Immature natural killer cell (primary cell): Measurements from ENCODE around the gene BRD3. TPM values are rescaled to one million over a fixed set of nuclear protein-coding genes. Genes with fewer than 3 reads are reported as not detected.
"Not testable (repeated sequence)": the region's sequence is repeated elsewhere in the genome, so short reads cannot be mapped to it uniquely, and the experiment has no call there.

Experiments
- DNase-seq, 3 donors: peaks; one replicate each; pipeline ENCODE4 v3.0.0; 2022; ENCODE audit warnings: mixed read lengths in 1 of 3
- H3K27ac Mint-ChIP-seq, 6 donors: one replicate each; pipeline ENCODE4 v1.8.0; 2020; ENCODE audit warnings: mixed read lengths in 6 of 6, mild to moderate bottlenecking in 5 of 6, inconsistent platforms in 4 of 6, moderate library complexity in 3 of 6
- H3K27me3 Mint-ChIP-seq, 3 donors: one replicate each; pipeline ENCODE4 v1.8.0; 2020 to 2021; ENCODE audit warnings: low read depth in 3 of 3, mild to moderate bottlenecking in 3 of 3, mixed read lengths in 3 of 3, moderate library complexity in 3 of 3, inconsistent platforms in 1 of 3
- H3K36me3 Mint-ChIP-seq, 3 donors: one replicate each; pipeline ENCODE4 v1.8.0; 2020; ENCODE audit warnings: mixed read lengths in 3 of 3, inconsistent platforms in 2 of 3, mild to moderate bottlenecking in 2 of 3
- H3K4me1 Mint-ChIP-seq, 2 donors: one replicate each; pipeline ENCODE4 v1.8.0; 2020; ENCODE audit warnings: inconsistent platforms in 2 of 2, mild to moderate bottlenecking in 2 of 2, mixed read lengths in 2 of 2, moderate library complexity in 1 of 2
- H3K4me3 Mint-ChIP-seq, 5 donors: one replicate each; pipeline ENCODE4 v1.8.0; 2020; ENCODE audit warnings: mild to moderate bottlenecking in 5 of 5, mixed read lengths in 5 of 5, inconsistent platforms in 3 of 5, moderate library complexity in 3 of 5
- H3K9me3 Mint-ChIP-seq, 6 donors: one replicate each; pipeline ENCODE4 v1.8.0; 2020; ENCODE audit warnings: mild to moderate bottlenecking in 6 of 6, mixed read lengths in 6 of 6, inconsistent platforms in 4 of 6, moderate library complexity in 3 of 6
- polyA plus RNA-seq, 3 donors: library from polyadenylated mRNA; unstranded; fragments of 300-500 nt; fragmentation: Illumina TruSeq; gene quantifications; one replicate each; pipeline ENCODE4 v1.2.3, GENCODE V29; 2021

Gene BRD3
- polyA plus RNA-seq, 3 donors from 2014 or later: 24.2 to 43.4 (median 29.0) TPM

DNA sequence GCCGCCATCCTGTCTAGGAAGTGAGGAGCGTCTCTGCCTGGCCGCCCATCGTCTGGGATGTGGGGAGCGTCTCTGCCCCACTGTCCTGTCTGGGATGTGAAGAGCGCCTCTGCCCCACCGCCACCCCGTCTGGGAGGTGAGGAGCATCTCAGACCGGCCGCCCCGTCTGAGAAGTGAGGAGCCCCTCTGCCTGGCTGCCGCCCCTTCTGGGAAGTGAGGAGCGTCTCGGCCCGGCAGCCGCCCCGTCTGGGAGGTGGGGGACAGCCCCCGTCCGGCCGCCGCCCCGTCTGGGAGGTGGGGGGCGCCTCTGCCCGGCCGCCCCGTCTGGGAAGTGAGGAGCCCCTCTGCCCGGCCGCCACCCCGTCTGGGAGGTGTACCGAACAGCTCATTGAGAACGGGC lies 7.9 kb upstream of the BRD3 start:
- not testable (repeated sequence) for H3K4me3 Mint-ChIP-seq, H3K36me3 Mint-ChIP-seq, H3K27ac Mint-ChIP-seq, H3K4me1 Mint-ChIP-seq, DNase-seq
- Mint-ChIP-seq H3K9me3 (peaks cover 0 to 16% (median 7%) of the 10 kb centered on the region in 6 donors), H3K27me3 (peaks cover 4 to 22% (median 5%) of the 10 kb centered on the region in 3 donors)

DNA sequence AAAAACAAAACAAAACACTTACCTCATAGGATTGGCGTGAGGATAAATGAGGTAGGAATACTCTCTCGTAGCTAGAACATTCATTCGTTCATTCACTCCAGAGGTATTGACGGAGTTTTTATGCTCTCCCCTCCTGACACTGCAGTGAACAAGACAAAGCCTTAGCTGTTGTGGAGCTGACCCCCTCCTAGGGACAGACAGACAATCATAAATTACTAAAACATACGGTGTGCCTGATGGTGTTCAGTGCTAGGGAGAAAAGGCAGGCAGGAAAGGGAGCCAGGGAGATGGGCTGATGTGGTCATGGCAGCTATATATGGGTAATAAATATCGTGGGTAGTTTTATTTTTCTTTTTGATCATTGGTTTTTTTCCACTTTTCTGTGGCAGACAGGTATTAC lies 5.7 kb upstream of the BRD3 start:
- H3K4me3 Mint-ChIP-seq: no peak overlapping the region
- no peak overlapping the region for H3K27ac Mint-ChIP-seq
- H3K36me3 Mint-ChIP-seq: peaks cover 0 to 5% (median 4%) of the 10 kb centered on the region in 3 donors
- H3K27me3 Mint-ChIP-seq: peaks cover 4 to 22% (median 8%) of the 10 kb centered on the region in 3 donors
- H3K4me1 Mint-ChIP-seq: peaks cover 7 to 8% of the 10 kb centered on the region in 2 donors
- peaks cover 0 to 12% (median 7%) of the 10 kb centered on the region in 6 donors for H3K9me3 Mint-ChIP-seq
- DNase-seq: no peak

DNA sequence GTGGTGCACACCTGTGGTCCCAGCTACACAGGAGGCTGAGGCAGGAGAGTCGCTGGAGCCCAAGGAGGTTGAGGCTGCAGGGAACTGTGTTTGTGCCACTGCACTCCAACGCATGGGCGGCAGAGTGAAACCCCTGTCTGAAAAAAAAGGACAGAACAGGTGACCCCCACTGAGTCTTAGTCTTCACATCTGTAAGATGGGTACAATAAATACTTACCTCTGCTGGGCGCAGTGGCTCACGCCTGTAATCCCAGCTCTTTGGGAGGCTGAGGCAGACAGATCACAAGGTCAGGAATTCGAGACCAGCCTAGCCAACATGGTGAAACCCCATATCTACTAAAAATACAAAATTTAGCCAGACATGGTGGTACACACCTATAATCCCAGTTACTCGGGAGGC lies 4.9 kb upstream of the BRD3 start:
- DNase-seq, H3K36me3 Mint-ChIP-seq, H3K4me3 Mint-ChIP-seq, H3K27ac Mint-ChIP-seq, H3K4me1 Mint-ChIP-seq: not testable (repeated sequence)
- Mint-ChIP-seq H3K27me3 (peaks cover 4 to 23% (median 7%) of the 10 kb centered on the region in 3 donors), H3K9me3 (peaks cover 0 to 12% (median 7%) of the 10 kb centered on the region in 6 donors)

DNA sequence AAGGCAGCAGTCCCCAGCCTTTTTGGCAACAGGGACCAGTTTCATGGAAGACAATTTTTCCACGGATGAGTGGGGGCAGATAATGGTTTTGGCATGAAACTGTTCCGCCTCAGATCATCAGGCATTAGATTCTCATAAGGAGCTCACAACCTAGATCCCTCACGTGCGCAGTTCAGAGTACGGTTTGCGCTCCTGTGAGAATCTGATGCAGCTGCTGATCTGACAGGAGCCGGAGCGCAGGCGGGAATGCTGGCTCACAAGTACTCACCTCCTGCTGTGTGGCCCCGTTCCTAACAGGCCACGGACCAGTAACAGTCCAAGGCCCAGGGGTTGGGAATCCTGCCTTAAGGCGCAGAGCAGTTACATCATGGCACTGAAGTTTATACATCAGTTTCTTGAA lies 3.3 kb upstream of the BRD3 start:
- DNase-seq: no peak
- Mint-ChIP-seq H3K4me1 (peaks cover 14% of the 10 kb centered on the region in 2 donors), H3K9me3 (peaks cover 0 to 6% (median 2%) of the 10 kb centered on the region in 6 donors), H3K27me3 (peaks cover 3 to 23% (median 7%) of the 10 kb centered on the region in 3 donors), H3K36me3 (peaks cover 0 to 5% (median 0%) of the 10 kb centered on the region in 3 donors), H3K27ac (no peak overlapping the region), H3K4me3 (no peak overlapping the region)

DNA sequence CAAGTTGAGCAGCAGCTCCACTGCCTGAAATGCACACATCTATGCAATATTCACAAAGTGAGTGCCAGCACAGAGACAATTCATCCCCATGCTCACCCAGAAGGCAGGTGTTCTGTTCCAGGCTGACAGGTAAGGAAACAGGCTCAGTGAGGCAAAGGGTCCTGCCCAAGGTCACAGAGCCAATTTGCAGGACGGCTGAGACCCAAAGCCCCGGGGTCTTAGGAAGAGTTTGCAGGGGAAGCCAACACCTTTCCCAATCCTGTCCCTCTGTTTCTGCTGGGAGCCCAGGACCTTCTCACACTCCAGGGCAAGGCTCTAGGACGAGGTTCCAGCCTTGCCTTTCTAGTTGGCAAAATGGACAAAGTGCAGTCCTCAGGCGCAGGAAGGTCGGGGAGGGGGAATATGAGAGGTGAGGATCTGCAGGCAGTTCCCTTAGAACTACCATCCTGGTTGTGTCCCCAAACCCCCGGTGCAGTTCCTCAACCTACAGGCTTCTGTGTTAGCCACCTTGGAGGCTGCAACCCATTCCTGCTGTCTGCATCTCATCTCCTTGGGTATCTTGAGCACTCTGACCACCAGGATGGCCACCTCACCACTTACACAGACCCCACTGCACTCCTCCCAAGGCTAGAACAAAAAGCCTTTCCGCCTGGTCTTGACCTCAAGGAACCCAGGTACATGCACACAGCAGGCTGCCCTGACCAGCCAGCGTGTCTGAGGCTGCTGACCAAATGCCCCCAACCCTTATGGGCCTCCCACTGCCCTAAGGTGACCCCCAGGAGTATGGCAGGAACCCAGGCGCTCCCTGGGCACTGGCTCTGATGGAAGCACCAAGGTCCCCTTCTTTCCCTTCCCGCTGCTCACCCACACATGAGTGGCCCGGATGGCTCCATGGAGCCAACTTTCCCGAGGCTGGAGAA lies 1.9 kb upstream of the BRD3 start:
- Mint-ChIP-seq H3K27ac (peak overlapping the region in 4 of 6 donors; percentile 84 to 94 (median 92)), H3K36me3 (peaks cover 0 to 3% (median 0%) of the 10 kb centered on the region in 3 donors), H3K27me3 (peaks cover 7 to 27% (median 12%) of the 10 kb centered on the region in 3 donors), H3K4me3 (peak overlapping the region; percentile 86 to 91 (median 90)), H3K9me3 (peaks cover 0 to 3% (median under 1%) of the 10 kb centered on the region in 6 donors), H3K4me1 (peaks cover 28% of the 10 kb centered on the region in 2 donors)
- no peak for DNase-seq

DNA sequence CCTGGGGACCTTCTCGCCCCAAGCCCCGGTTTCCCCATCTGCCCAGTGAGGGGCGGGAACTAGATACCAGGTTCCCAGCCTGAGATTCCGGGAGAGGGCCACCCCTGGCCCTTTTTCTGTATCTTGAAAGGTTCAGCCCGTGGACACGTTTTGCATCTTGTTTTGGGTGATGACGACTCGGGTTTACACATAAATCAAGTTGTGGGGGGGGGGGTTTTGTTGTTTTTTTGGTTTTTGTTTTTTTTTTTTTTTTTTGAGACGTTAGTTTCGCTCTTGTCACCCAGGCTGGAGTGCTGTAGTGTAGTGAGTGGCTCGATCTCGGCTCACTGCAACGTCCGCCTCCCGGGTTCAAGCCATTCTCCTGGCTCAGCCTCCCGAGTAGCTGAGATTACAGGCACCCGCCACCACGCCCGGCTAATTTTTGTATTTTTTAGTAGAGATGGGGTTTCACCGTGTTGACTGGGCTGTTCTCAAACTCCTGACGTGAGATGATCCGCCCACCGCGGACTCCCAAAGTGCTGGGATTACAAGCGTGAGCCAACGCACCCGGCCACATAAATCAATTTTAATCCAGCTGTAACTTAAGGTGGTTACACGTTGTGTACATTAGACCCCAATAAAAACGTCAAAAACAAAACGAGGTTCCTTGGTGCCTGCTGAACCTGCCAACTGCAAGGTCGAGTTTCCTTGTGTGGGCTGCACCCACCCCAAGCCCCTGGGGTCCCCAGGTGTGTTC lies 1.1 kb upstream of the BRD3 start:
- Mint-ChIP-seq H3K4me1 (peaks cover 32 to 33% of the 10 kb centered on the region in 2 donors), H3K27ac (peak overlapping the region; percentile 81 to 94 (median 90)), H3K9me3 (peaks cover 0 to 3% (median 0%) of the 10 kb centered on the region in 6 donors), H3K27me3 (peaks cover 7 to 21% (median 12%) of the 10 kb centered on the region in 3 donors), H3K4me3 (peak overlapping the region; percentile 86 to 91 (median 90)), H3K36me3 (no peaks in the 10 kb centered on the region)
- DNase-seq: no peak

DNA sequence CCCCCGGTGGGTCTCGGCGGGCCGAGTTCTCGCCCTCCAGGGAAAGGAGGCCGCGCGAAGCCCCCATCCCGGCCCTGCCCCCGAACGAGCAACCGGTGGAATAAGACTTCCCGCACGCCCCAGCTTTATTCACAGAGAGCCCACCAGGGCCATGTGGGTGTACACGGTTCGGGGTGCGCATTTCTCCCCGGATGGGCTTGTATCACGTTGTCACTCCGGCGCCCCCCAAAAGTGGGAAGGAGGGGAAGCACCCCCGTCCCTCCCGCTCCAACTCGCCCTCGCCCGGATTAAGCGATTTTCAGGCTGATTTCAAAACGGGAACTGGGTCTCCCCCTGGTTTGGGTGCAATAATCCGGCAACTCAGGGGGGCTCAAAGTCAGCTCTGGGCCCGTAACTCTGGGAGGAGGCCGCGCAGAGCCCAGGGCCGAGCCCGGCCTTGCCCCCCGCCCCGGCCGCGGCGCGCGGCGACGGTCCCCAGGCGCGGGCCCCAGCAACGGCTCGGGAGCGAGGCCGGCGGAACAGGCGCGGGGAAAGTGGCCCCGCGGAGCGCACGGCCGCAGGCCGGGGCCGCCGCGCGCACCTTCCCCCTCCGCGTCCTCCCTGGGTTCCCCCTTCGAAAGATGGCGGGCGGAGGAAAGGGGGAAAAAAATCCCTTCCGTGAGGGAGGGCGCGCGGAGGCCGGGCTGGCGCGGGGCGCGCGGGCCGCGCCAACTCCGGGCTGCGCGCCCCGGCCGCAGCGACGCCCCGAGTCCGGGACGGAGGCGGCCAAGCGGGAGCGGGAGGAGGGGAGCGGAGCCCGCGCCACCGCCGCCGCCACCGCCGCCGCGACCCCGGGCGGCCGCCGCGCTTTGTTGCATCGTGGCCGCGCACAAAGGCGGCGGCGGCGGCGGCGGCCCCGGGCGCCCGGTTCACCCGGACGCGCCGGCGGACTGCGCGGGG lies 644 bp downstream of the BRD3 start:
- peak; percentile 39 to 57 (median 48) for DNase-seq
- no peaks in the 10 kb centered on the region for H3K9me3 Mint-ChIP-seq
- peak overlapping the region; percentile 80 to 94 (median 92) for H3K4me3 Mint-ChIP-seq
- peaks cover 7 to 21% (median 15%) of the 10 kb centered on the region in 3 donors for H3K27me3 Mint-ChIP-seq
- H3K4me1 Mint-ChIP-seq: peaks cover 38 to 44% of the 10 kb centered on the region in 2 donors
- H3K27ac Mint-ChIP-seq: peak overlapping the region; percentile 64 to 97 (median 85)
- no peaks in the 10 kb centered on the region for H3K36me3 Mint-ChIP-seq

DNA sequence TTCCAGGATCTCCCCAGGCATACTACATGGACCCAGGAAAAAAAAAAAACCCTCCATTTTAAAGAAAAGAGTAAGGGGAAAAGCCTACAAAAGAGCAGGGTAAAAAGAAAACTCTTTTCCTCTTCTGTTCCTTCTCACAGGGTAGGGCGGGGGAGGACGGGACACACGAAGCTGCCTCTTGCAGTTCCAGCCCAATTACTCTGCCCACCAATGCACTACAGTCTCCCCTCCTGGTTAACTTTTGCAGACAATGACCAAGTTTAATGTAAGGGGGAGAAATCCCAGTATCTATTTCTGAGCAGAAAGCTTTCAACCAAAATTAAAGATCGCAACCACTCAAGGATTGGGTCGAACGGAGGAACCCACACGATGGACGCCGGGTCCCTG lies 1.3 kb downstream of the BRD3 start:
- peaks cover 38 to 45% of the 10 kb centered on the region in 2 donors for H3K4me1 Mint-ChIP-seq
- DNase-seq: no peak
- H3K4me3 Mint-ChIP-seq: peak overlapping the region; percentile 80 to 94 (median 92)
- H3K27me3 Mint-ChIP-seq: peaks cover 7 to 15% (median 15%) of the 10 kb centered on the region in 3 donors
- H3K27ac Mint-ChIP-seq: peak overlapping the region; percentile 85 to 97 (median 94)
- H3K9me3 Mint-ChIP-seq: no peaks in the 10 kb centered on the region
- no peaks in the 10 kb centered on the region for H3K36me3 Mint-ChIP-seq

DNA sequence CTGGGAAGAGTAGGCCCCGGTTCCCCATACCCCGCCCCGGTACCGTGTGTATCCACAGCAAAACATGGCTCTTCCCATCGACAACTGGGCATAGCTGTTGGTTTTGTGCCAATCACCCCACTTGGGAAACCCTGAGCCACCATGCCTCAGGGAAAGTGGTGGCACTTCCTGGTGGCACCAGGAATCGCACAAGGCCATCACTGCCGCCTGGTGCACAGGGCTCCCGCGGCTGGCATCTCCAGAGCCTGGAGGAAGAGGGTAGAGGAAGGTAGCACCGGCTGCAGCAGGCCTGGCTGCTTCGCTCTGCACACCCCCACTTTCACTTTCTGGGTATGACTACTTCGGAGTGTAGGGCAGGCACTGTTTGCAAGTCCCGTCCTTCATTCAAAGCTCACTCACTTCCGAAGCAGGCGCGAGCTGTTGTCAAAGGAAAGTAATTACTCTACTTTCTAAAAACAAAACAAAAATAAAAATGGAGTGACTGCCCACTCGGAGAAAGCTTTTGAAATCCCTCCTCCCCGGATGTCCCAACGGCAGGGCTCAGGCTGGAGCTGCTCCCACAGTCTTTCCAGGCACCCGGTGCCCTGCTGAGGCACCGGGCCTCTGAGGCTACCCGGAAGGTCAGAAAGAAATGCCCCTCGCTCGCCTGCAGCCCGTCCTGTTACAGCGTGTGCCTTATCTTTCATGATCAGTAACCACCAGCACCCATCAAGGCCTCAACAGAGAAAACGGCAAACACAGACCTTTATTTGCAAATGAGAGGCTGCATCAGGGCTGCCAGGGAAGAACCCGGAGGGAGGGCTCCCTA lies 2.0 kb downstream of the BRD3 start:
- peak overlapping the region; percentile 80 to 94 (median 92) for H3K4me3 Mint-ChIP-seq
- DNase-seq: peak; percentile 64 to 77 (median 75)
- peak overlapping the region; percentile 85 to 97 (median 94) for H3K27ac Mint-ChIP-seq
- no peaks in the 10 kb centered on the region for H3K36me3 Mint-ChIP-seq
- H3K4me1 Mint-ChIP-seq: peaks cover 42 to 50% of the 10 kb centered on the region in 2 donors
- H3K9me3 Mint-ChIP-seq: no peaks in the 10 kb centered on the region
- H3K27me3 Mint-ChIP-seq: peaks cover 7 to 14% (median 12%) of the 10 kb centered on the region in 3 donors

DNA sequence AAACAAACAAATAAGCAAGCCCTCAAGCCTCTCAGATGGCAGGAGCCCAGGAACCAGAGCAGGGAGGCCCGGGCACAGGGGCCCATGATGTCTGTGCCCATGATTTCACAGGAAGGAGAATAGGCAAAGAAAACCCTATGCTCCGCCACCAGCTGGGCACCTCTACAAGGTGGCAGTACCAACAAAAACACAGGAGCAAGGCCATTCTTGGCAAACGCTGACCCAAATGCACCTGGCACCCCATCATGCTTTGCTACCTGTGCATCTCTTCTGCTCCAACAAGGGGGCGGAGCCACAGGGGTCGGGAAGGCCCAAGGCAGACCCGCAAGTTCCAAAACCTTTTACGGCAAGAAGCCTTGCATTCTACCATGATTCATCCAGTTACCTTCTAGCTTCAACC lies 3.1 kb downstream of the BRD3 start:
- no peak for DNase-seq
- H3K9me3 Mint-ChIP-seq: no peaks in the 10 kb centered on the region
- peaks cover 53 to 60% of the 10 kb centered on the region in 2 donors for H3K4me1 Mint-ChIP-seq
- no peaks in the 10 kb centered on the region for H3K36me3 Mint-ChIP-seq
- peak overlapping the region; percentile 80 to 94 (median 92) for H3K4me3 Mint-ChIP-seq
- H3K27ac Mint-ChIP-seq: peak overlapping the region; percentile 25 to 97 (median 83)
- H3K27me3 Mint-ChIP-seq: peaks cover 7 to 11% (median 10%) of the 10 kb centered on the region in 3 donors

DNA sequence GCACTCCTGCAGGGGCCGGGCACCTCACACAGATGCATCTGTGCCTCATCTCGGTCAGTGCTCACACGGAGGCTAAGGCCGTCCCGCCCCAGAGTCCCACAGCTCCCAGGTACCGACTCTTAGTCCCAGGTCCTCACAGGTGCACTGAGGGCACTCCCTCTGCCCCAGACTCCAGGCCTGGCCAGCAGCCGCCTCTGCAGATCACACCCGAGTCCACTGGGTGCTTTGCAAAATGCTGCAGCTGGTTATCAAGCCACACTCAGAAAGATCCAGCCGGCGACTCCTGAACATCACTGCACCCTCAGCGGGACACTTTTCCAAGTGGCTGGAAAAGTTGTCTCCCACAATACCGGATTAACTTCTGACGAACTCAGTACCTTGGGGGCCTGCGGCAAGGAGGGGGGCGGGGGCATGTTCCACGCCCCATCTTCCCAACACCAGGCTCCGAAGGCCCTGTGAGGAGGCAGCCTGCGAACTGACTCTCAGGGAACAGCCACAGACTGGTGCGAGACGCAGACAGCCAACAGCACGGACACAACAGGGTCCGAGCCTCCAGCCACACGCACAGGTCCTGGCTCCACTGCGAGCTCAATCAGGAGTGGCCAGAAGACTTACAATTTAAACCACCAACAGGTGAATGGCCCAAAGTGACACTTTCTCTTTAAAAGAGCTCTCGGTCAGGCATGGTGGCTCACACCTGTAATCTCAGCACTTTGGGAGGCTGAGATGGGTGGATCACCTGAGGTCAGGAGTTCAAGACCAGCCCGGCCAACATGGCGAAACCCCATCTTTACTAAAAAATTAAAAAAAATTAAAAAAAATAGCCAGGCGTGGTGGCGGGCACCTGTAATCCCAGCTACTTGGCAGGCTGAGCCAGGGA lies 4.0 kb downstream of the BRD3 start:
- no peaks in the 10 kb centered on the region for H3K9me3 Mint-ChIP-seq
- H3K36me3 Mint-ChIP-seq: no peaks in the 10 kb centered on the region
- H3K4me3 Mint-ChIP-seq: peak overlapping the region in 3 of 5 donors; percentile 7 to 29 (median 21)
- peak overlapping the region in 1 of 6 donors; percentile 32 for H3K27ac Mint-ChIP-seq
- DNase-seq: no peak
- peaks cover 52 to 63% of the 10 kb centered on the region in 2 donors for H3K4me1 Mint-ChIP-seq
- peaks cover 9% of the 10 kb centered on the region in 3 donors for H3K27me3 Mint-ChIP-seq
